Measurements from ENCODE around the gene UBE2G1.
"Not testable (repeated sequence)": the region's sequence is repeated elsewhere in the genome, so short reads cannot be mapped to it uniquely, and the experiment has no call there.

The UBE2G1 gene

GRCh38 chr17:4393806-4394205, 27.3 kb upstream of the UBE2G1 start:
- in situ Hi-C loops (cut with HindIII; ENCODE audit: low sequenced_read_pairs): no loop called here
- DNase-seq (ENCODE audit: low read depth): no peak
- no peak for TF ChIP-seq CTCF (IDR thresholded peaks at IDR 0.05; ENCODE audit: low read depth, low read length, missing control alignments)
- no peak overlapping the region for H3K4me3 ChIP-seq (ENCODE audit: low read depth, low read length)

- no peak overlapping the region for H3K4me3 ChIP-seq (ENCODE audit: low read depth, low read length)
- no peak for DNase-seq (ENCODE audit: low read depth)
- in situ Hi-C loops (cut with HindIII; ENCODE audit: low sequenced_read_pairs): no loop called here
- TF ChIP-seq CTCF (IDR thresholded peaks at IDR 0.05; ENCODE audit: low read depth, low read length, missing control alignments): no peak
Measured at GRCh38 chr17:4389079-4389478, 22.6 kb upstream of the UBE2G1 start.

GRCh38 chr17:4387137-4387536, 20.7 kb upstream of the UBE2G1 start:
- no peak for DNase-seq (ENCODE audit: low read depth)
- TF ChIP-seq CTCF (IDR thresholded peaks at IDR 0.05; ENCODE audit: low read depth, low read length, missing control alignments): no peak
- no peak overlapping the region for H3K4me3 ChIP-seq (ENCODE audit: low read depth, low read length)
- in situ Hi-C loops (cut with HindIII; ENCODE audit: low sequenced_read_pairs): no loop called here

- H3K4me3 ChIP-seq (ENCODE audit: low read depth, low read length): no peak overlapping the region
- no peak for DNase-seq (ENCODE audit: low read depth)
- in situ Hi-C loops (cut with HindIII; ENCODE audit: low sequenced_read_pairs): no loop called here
- TF ChIP-seq CTCF (IDR thresholded peaks at IDR 0.05; ENCODE audit: low read depth, low read length, missing control alignments): no peak
Measured at GRCh38 chr17:4386406-4386805, 19.9 kb upstream of the UBE2G1 start.

- TF ChIP-seq CTCF (IDR thresholded peaks at IDR 0.05; ENCODE audit: low read depth, low read length, missing control alignments): no peak
- DNase-seq (ENCODE audit: low read depth): no peak
Measured at GRCh38 chr17:4381690-4382671, 15.5 kb upstream of the UBE2G1 start.

GRCh38 chr17:4378626-4379025, 12.2 kb upstream of the UBE2G1 start:
- in situ Hi-C loops (cut with HindIII; ENCODE audit: low sequenced_read_pairs): no loop called here
- TF ChIP-seq CTCF (IDR thresholded peaks at IDR 0.05; ENCODE audit: low read depth, low read length, missing control alignments): no peak
- H3K4me3 ChIP-seq (ENCODE audit: low read depth, low read length): no peak overlapping the region
- no peak for DNase-seq (ENCODE audit: low read depth)

More at GRCh38 chr17:4381690-4382671, 15.5 kb upstream of the UBE2G1 start:
- H3K4me3 ChIP-seq (ENCODE audit: low read depth, low read length): no peak overlapping the region
- in situ Hi-C loops (cut with HindIII; ENCODE audit: low sequenced_read_pairs): no loop called here

- in situ Hi-C loops (cut with HindIII; ENCODE audit: low sequenced_read_pairs); DNase-seq (ENCODE audit: low read depth); H3K4me3 ChIP-seq (ENCODE audit: low read depth, low read length): not testable (repeated sequence)
Measured at GRCh38 chr17:4377247-4377646, 10.8 kb upstream of the UBE2G1 start.

GRCh38 chr17:4375796-4376440, 9.4 kb upstream of the UBE2G1 start:
- DNase-seq (ENCODE audit: low read depth); in situ Hi-C loops (cut with HindIII; ENCODE audit: low sequenced_read_pairs); H3K4me3 ChIP-seq (ENCODE audit: low read depth, low read length): not testable (repeated sequence)

All from astrocyte of the cerebellum (primary cell).